Measurements from ENCODE around the gene CYP4F3.

CYP4F3 gene

GRCh38 chr19:15623711-15624318 is 16.9 kb upstream of the CYP4F3 start:
- DNase-seq (ENCODE audit: extremely low read depth, insufficient read length), result no peak
- no peaks in the 10 kb centered on the region for H3K36me3 ChIP-seq (ENCODE audit: control insufficient read depth, insufficient read depth, low read length)
- no peak for TF ChIP-seq CTCF (IDR thresholded peaks at IDR 0.05; ENCODE audit: insufficient read depth, low read length, poor library complexity, severe bottlenecking)
- H3K4me3 ChIP-seq (replicated peaks; ENCODE audit: low read depth, low read length), result no peak overlapping the region
- no peaks in the 10 kb centered on the region for H3K27me3 ChIP-seq (replicated peaks; ENCODE audit: control insufficient read depth, insufficient read depth, low read length)

GRCh38 chr19:15628236-15629002 is 12.3 kb upstream of the CYP4F3 start:
- no peak for DNase-seq (ENCODE audit: extremely low read depth, insufficient read length)
- H3K36me3 ChIP-seq (ENCODE audit: control insufficient read depth, insufficient read depth, low read length), result no peaks in the 10 kb centered on the region
- H3K27me3 ChIP-seq (replicated peaks; ENCODE audit: control insufficient read depth, insufficient read depth, low read length), result no peaks in the 10 kb centered on the region
- H3K4me3 ChIP-seq (replicated peaks; ENCODE audit: low read depth, low read length), result no peak overlapping the region
- TF ChIP-seq CTCF (IDR thresholded peaks at IDR 0.05; ENCODE audit: insufficient read depth, low read length, poor library complexity, severe bottlenecking), result no peak

- Histone ChIP-seq H3K27me3 (replicated peaks; ENCODE audit: control insufficient read depth, insufficient read depth, low read length) (no peaks in the 10 kb centered on the region), H3K4me3 (replicated peaks; ENCODE audit: low read depth, low read length) (no peak overlapping the region), H3K36me3 (ENCODE audit: control insufficient read depth, insufficient read depth, low read length) (no peaks in the 10 kb centered on the region)
- peak; percentile 95 for TF ChIP-seq CTCF (IDR thresholded peaks at IDR 0.05; ENCODE audit: insufficient read depth, low read length, poor library complexity, severe bottlenecking)
- peak; percentile 57 for DNase-seq (ENCODE audit: extremely low read depth, insufficient read length)
These were observed 11.5 kb upstream of the CYP4F3 start for GRCh38 chr19:15629003-15629880.

GRCh38 chr19:15631817-15632216 is 8.9 kb upstream of the CYP4F3 start:
- peak; percentile 36 for TF ChIP-seq CTCF (IDR thresholded peaks at IDR 0.05; ENCODE audit: insufficient read depth, low read length, poor library complexity, severe bottlenecking)
- no peaks in the 10 kb centered on the region; the same call in 1 of the 2 replicates for H3K27me3 ChIP-seq (replicated peaks; ENCODE audit: control insufficient read depth, insufficient read depth, low read length)
- no peak for DNase-seq (ENCODE audit: extremely low read depth, insufficient read length)
- H3K4me3 ChIP-seq (replicated peaks; ENCODE audit: low read depth, low read length), result no peak overlapping the region
- no peaks in the 10 kb centered on the region for H3K36me3 ChIP-seq (ENCODE audit: control insufficient read depth, insufficient read depth, low read length)

- DNase-seq (ENCODE audit: extremely low read depth, insufficient read length), result no peak
- Histone ChIP-seq H3K4me3 (replicated peaks; ENCODE audit: low read depth, low read length) (no peak overlapping the region), H3K27me3 (replicated peaks; ENCODE audit: control insufficient read depth, insufficient read depth, low read length) (no peaks in the 10 kb centered on the region; the same call in 1 of the 2 replicates), H3K36me3 (ENCODE audit: control insufficient read depth, insufficient read depth, low read length) (no peaks in the 10 kb centered on the region)
- TF ChIP-seq CTCF (IDR thresholded peaks at IDR 0.05; ENCODE audit: insufficient read depth, low read length, poor library complexity, severe bottlenecking), result no peak
These were observed 7.4 kb upstream of the CYP4F3 start for GRCh38 chr19:15633082-15633835.
